Tongue (tissue), 2 donors: ENCODE measurements around the gene IL20RB. TPM values are rescaled to one million over a fixed set of nuclear protein-coding genes. Genes with fewer than 3 reads are reported as not detected.

Experiments used
- DNase-seq: peaks from one replicate; pipeline ENCODE4 v3.0.0-alpha.2; 2015
- total RNA-seq: library from RNA; depleted of rRNA; stranded (reverse); fragments of >200 nt; gene quantifications from one replicate; pipeline ENCODE4 v1.2.3, GENCODE V29; 2014

The IL20RB gene
- 5.4 TPM for total RNA-seq

- no peak for DNase-seq
Observed at GRCh38 chr3:136957751-136958288, at the start of gene IL20RB. IL20RB (plus strand) TSS chr3:136957983; CDS start chr3:136958114, 131 bp downstream.

- DNase-seq = no peak
Observed at GRCh38 chr3:136908297-136908696, 49.5 kb upstream of the IL20RB start.

- no peak for DNase-seq
Observed at GRCh38 chr3:136909187-136909586, 48.6 kb upstream of the IL20RB start.

GRCh38 chr3:136910697-136911096, 47.1 kb upstream of the IL20RB start:
- DNase-seq = no peak

- no peak for DNase-seq
Observed at GRCh38 chr3:136913168-136913567, 44.6 kb upstream of the IL20RB start.

GRCh38 chr3:136914739-136915138, 43.0 kb upstream of the IL20RB start:
- no peak for DNase-seq

GRCh38 chr3:136916223-136916622, 41.6 kb upstream of the IL20RB start:
- DNase-seq = no peak

- no peak for DNase-seq
Observed at GRCh38 chr3:136919799-136920580, 37.8 kb upstream of the IL20RB start.

- DNase-seq = no peak
Observed at GRCh38 chr3:136920904-136921611, 36.7 kb upstream of the IL20RB start.

GRCh38 chr3:136925425-136926190, 32.2 kb upstream of the IL20RB start:
- no peak for DNase-seq

- no peak for DNase-seq
Observed at GRCh38 chr3:136928240-136928639, 29.5 kb upstream of the IL20RB start.

GRCh38 chr3:136929977-136930670, 27.7 kb upstream of the IL20RB start:
- DNase-seq = peak; percentile 79

- no peak for DNase-seq
Observed at GRCh38 chr3:136931606-136932005, 26.2 kb upstream of the IL20RB start.

- no peak for DNase-seq
Observed at GRCh38 chr3:136932523-136932922, 25.3 kb upstream of the IL20RB start.

- no peak for DNase-seq
Observed at GRCh38 chr3:136932978-136933772, 24.6 kb upstream of the IL20RB start.

GRCh38 chr3:136937175-136937574, 20.6 kb upstream of the IL20RB start:
- DNase-seq = no peak

- DNase-seq = no peak
Observed at GRCh38 chr3:136937851-136938250, 19.9 kb upstream of the IL20RB start.

- DNase-seq = no peak
Observed at GRCh38 chr3:136938334-136938733, 19.4 kb upstream of the IL20RB start.

- no peak for DNase-seq
Observed at GRCh38 chr3:136939489-136939888, 18.3 kb upstream of the IL20RB start.

GRCh38 chr3:136942803-136943202, 15.0 kb upstream of the IL20RB start:
- DNase-seq = no peak

- DNase-seq = no peak
Observed at GRCh38 chr3:136943436-136943835, 14.3 kb upstream of the IL20RB start.
